ENCODE data around the gene DNHD1. TPM values are rescaled to one million over a fixed set of nuclear protein-coding genes. Genes with fewer than 3 reads are reported as not detected.
A peak's percentile ranks its signal among the peaks of the same experiment; 100 is the strongest.

DNHD1 gene
- total and polyA plus RNA-seq, 9 of the 15 experiments (the other 6 are each of a cell fraction or from before 2014, with no cell fraction given), result 0.82 to 9.7 (median 3.8) TPM

DNA sequence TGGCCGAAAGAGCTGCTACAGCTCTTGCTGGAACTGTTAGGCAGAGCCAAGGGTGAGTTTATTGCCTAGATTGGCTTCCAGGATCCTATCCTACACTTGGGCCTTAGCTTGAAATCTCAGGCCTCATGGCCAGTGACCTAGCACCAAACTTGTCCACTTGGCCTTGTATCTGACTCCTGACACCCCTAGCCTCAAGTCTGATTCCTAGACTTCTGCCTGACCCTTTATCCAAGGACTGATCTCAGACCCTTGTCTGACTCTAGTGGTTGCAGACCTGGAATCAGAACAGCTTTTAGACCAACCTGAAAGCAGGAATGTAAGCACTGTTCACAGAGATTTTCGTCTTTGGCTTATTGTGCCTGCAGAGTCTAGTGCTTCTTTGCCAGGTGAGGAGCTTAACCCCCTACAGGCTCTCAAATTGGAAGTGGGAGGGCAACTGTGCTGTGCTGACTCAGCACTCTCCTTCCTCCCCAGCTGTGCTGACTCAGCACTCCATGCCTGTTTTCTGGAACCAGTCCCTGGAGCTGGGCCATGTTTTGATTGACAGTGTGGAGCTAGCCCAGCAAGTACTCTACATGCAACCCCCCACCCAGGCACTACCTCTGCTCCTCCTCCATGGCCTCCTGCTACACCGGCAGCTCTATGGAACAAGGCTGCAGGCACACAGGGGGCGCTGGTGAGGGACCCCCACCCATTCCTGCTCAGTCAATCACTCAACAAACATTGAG lies 71.3 kb downstream of the DNHD1 start:
- no TSS peak for BruUV-seq (replicated peaks)
- POLR2A ChIA-PET, result interaction anchor here (0.6 to 2.6 kb wide), 12 partner anchors 12 to 177 kb away, joined by 3 to 19 read pairs (median 3); partner anchors contain the start of gene ILK
- DNase-seq (ENCODE audit: extremely low read depth in 1 of 4, low spot score in 3 of 4), result peak; percentile 83 to 94 (median 89)
- intact Hi-C loops (cut with micrococcal nuclease) (loop anchor here (2.0 kb wide), 2 partner anchors 34 to 38 kb away; partner anchors contain the start of genes ILK and RRP8), in situ Hi-C loops (cut with MboI) (no loop called here)
- Histone ChIP-seq H2AFZ (ENCODE audit: low read depth, low read length) (peak overlapping the region; percentile 7; the same call in 1 of the 2 replicates), H3K4me2 (ENCODE audit: insufficient read depth, low read length) (peak overlapping the region; percentile 30), H4K20me1 (replicated peaks; ENCODE audit: control insufficient read depth, insufficient read depth, low read length) (no peaks in the 10 kb centered on the region), H3K36me3 (ENCODE audit: control insufficient read depth, insufficient read depth, low read length) (no peaks in the 10 kb centered on the region), H3K9me1 (ENCODE audit: control insufficient read depth, insufficient read depth, low read length) (peaks cover 8% of the 10 kb centered on the region), H3K9me3 (replicated peaks; ENCODE audit: control insufficient read depth, insufficient read depth, low read depth, low read length) (no peaks in the 10 kb centered on the region), H3K4me3 (no peak overlapping the region), H3K9ac (ENCODE audit: insufficient read depth in 1 of 2, low read depth in 2 of 2, low read length in 2 of 2) (peak overlapping the region in 1 of 2 experiments; percentile 3; a peak in 1 of 4 replicates), H3K79me2 (ENCODE audit: control insufficient read depth, insufficient read depth, low read length) (no peaks in the 10 kb centered on the region), H3K27ac (ENCODE audit: extremely low read depth, low read depth, low read length) (peak overlapping the region; percentile 61), H3K27me3 (ENCODE audit: control insufficient read depth in 2 of 2, insufficient read depth in 2 of 2, low read length in 2 of 2) (no peaks in the 10 kb centered on the region), H3K4me1 (replicated peaks in 1 of 2; ENCODE audit: control insufficient read depth in 2 of 2, insufficient read depth in 2 of 2, low read length in 2 of 2) (peaks cover 41 to 54% of the 10 kb centered on the region in 2 experiments)
- ATAC-seq, result peak; percentile 88
- CTCF ChIA-PET (ENCODE audit: low intra/inter-chr PET ratio), result no interaction called here
- FAIRE-seq, result peak; percentile 98
- WGBS (ENCODE audit: insufficient coverage, low coverage, missing lambda C conversion rate), result 28% methylated on average over 4 of the region's 4 CpGs
- TF ChIP-seq TCFL5 (CRISPR knock-in tag; conservative IDR thresholded peaks at IDR 0.05) (no peak), KLF16 (IDR thresholded peaks at IDR 0.05) (peak; percentile 48; the same call in 1 of the 2 replicates), HDGF (IDR thresholded peaks at IDR 0.05) (no peak), NFXL1 (CRISPR knock-in tag; IDR thresholded peaks at IDR 0.05) (no peak), ZNF444 (CRISPR knock-in tag; IDR thresholded peaks at IDR 0.05) (no peak), RFX7 (CRISPR knock-in tag; IDR thresholded peaks at IDR 0.05) (no peak), PHF8 (IDR thresholded peaks at IDR 0.05; ENCODE audit: borderline replicate concordance, low read length) (no peak), GABPB1 (CRISPR knock-in tag; IDR thresholded peaks at IDR 0.05) (no peak), EGR1 (conservative IDR thresholded peaks at IDR 0.05) (no peak), SMAD3 (CRISPR knock-in tag; conservative IDR thresholded peaks at IDR 0.05) (0 out of 2 replicates have a peak, but pooled peaks have one; percentile 34), NR2C1 (IDR thresholded peaks at IDR 0.05) (no peak), NR2C1 (tag; IDR thresholded peaks at IDR 0.05) (0 out of 2 replicates have a peak, but pooled peaks have one; percentile 19), FOSL1 (tag; conservative IDR thresholded peaks at IDR 0.05) (peak; percentile 87)
- TF ChIP-seq, protein P1, sequence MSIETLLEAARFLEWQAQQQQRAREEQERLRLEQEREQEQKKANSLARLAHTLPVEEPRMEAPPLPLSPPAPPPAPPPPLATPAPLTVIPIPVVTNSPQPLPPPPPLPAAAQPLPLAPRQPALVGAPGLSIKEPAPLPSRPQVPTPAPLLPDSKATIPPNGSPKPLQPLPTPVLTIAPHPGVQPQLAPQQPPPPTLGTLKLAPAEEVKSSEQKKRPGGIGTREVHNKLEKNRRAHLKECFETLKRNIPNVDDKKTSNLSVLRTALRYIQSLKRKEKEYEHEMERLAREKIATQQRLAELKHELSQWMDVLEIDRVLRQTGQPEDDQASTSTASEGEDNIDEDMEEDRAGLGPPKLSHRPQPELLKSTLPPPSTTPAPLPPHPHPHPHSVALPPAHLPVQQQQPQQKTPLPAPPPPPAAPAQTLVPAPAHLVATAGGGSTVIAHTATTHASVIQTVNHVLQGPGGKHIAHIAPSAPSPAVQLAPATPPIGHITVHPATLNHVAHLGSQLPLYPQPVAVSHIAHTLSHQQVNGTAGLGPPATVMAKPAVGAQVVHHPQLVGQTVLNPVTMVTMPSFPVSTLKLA (conservative IDR thresholded peaks at IDR 0.05), result peak; percentile 44 to 76; a peak in 3 of 4 replicates
- TF ChIP-seq, protein P2, sequence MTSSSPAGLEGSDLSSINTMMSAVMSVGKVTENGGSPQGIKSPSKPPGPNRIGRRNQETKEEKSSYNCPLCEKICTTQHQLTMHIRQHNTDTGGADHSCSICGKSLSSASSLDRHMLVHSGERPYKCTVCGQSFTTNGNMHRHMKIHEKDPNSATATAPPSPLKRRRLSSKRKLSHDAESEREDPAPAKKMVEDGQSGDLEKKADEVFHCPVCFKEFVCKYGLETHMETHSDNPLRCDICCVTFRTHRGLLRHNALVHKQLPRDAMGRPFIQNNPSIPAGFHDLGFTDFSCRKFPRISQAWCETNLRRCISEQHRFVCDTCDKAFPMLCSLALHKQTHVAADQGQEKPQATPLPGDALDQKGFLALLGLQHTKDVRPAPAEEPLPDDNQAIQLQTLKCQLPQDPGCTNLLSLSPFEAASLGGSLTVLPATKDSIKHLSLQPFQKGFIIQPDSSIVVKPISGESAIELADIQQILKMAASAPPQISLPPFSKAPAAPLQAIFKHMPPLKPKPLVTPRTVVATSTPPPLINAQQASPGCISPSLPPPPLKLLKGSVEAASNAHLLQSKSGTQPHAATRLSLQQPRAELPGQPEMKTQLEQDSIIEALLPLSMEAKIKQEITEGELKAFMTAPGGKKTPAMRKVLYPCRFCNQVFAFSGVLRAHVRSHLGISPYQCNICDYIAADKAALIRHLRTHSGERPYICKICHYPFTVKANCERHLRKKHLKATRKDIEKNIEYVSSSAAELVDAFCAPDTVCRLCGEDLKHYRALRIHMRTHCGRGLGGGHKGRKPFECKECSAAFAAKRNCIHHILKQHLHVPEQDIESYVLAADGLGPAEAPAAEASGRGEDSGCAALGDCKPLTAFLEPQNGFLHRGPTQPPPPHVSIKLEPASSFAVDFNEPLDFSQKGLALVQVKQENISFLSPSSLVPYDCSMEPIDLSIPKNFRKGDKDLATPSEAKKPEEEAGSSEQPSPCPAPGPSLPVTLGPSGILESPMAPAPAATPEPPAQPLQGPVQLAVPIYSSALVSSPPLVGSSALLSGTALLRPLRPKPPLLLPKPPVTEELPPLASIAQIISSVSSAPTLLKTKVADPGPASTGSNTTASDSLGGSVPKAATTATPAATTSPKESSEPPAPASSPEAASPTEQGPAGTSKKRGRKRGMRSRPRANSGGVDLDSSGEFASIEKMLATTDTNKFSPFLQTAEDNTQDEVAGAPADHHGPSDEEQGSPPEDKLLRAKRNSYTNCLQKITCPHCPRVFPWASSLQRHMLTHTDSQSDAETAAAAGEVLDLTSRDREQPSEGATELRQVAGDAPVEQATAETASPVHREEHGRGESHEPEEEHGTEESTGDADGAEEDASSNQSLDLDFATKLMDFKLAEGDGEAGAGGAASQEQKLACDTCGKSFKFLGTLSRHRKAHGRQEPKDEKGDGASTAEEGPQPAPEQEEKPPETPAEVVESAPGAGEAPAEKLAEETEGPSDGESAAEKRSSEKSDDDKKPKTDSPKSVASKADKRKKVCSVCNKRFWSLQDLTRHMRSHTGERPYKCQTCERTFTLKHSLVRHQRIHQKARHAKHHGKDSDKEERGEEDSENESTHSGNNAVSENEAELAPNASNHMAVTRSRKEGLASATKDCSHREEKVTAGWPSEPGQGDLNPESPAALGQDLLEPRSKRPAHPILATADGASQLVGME (CRISPR knock-in tag; IDR thresholded peaks at IDR 0.05), result no peak
